Ovary (tissue), 9 donors: ENCODE measurements around the gene PAFAH1B1. TPM values are rescaled to one million over a fixed set of nuclear protein-coding genes. Genes with fewer than 3 reads are reported as not detected.
"Not testable (repeated sequence)": the region's sequence is repeated elsewhere in the genome, so short reads cannot be mapped to it uniquely, and the experiment has no call there.

ENCODE experiments used
- DNase-seq, 5 donors: peaks; one replicate each; pipeline ENCODE4 v3.0.0-alpha.2; 2019 to 2020
- H3K27ac ChIP-seq, 2 donors: fragments of 200-600 bp; one replicate each; pipeline versions ENCODE4 v1.5.1 to v1.8.0; 2019 to 2022
- H3K27me3 ChIP-seq: fragments of 200-600 bp; one replicate; pipeline ENCODE4 v1.8.0; 2022
- H3K36me3 ChIP-seq: fragments of 200-600 bp; sonication (generic); one replicate; pipeline ENCODE4 v1.5.1; 2019
- H3K4me1 ChIP-seq: one replicate; pipeline ENCODE4 v1.8.1; 2013; ENCODE audit warnings: mild to moderate bottlenecking, moderate library complexity; ENCODE audit not compliant: insufficient read depth
- H3K4me3 ChIP-seq: fragments of 200-600 bp; sonication (generic); one replicate; pipeline ENCODE4 v1.5.1; 2017
- H3K9me3 ChIP-seq, 2 donors: fragments of 200-600 bp in 1 of 2; sonication (generic) in 1 of 2; one replicate each; pipeline versions ENCODE4 v1.5.1 to v1.8.1; 2013 to 2019; ENCODE audit warnings: mild to moderate bottlenecking in 1 of 2, moderate library complexity in 1 of 2
- CTCF ChIP-seq, 3 donors: fragments of 450-650 bp in 2 of 3; fragments of 200-600 bp in 1 of 3; IDR thresholded peaks; one replicate each; pipeline versions ENCODE4 v1.5.1 to v1.8.0; 2016 to 2022; ENCODE audit warnings: antibody characterized with exemption in 3 of 3, mild to moderate bottlenecking in 1 of 3
- EP300 ChIP-seq: sonication (generic); formaldehyde crosslinking; IDR thresholded peaks from one replicate; pipeline ENCODE4 v1.6.1; 2017; ENCODE audit warnings: antibody characterized with exemption
- POLR2A ChIP-seq: fragments of 450-650 bp; IDR thresholded peaks from one replicate; pipeline ENCODE4 v1.6.1; 2017; ENCODE audit warnings: antibody characterized with exemption, mild to moderate bottlenecking, moderate library complexity
- WGBS, 3 donors: extraction: QIAGEN DNeasy Blood & Tissue Kit in 1 of 3; methylation state at CpG; one replicate each; pipeline versions ENCODE4 v1.1.5 to v1.1.7; 2013 to 2017; 5-methylcytosine and 5-hydroxymethylcytosine counted together
- intact Hi-C, 4 donors: fragments of 100-400 bp; cut with DNase I; formaldehyde crosslinking; loops; one replicate each; pipeline versions ENCODE4 v1.11.0 to v1.15.1; 2022 to 2023
- polyA plus RNA-seq, 2 donors: library from polyadenylated mRNA; stranded (reverse); fragments of 200-250 nt in 1 of 2; fragments of 350-450 nt in 1 of 2; fragmentation: Illumina TruSeq in 1 of 2; extraction: RNeasy Lipid Tissue Mini Kit (QIAGEN cat#74804) in 1 of 2; gene quantifications; one replicate each; pipeline ENCODE4 v1.2.3, GENCODE V29; 2013 to 2014
- total RNA-seq, 7 donors: library from RNA; depleted of rRNA in 2 of 7; stranded (reverse); fragments of >200 nt in 2 of 7; fragmentation: NEBNext Ultra II Directional in 3 of 7; extraction: Animal tissue kit (Norgen Biotek cat#: 25700) in 3 of 7; gene quantifications; one replicate each; pipeline versions ENCODE4 v1.1.0 to v1.2.4, GENCODE V29; 2016 to 2023
- donor health status: DM: no; HTN: no; CAD: no; lungs with moderate emphysema.
- donor health status: DM: no; HTN: no; CAD: no.
- donor health status: Bipolar disorder and iron deficiency.
- donor health status: DM: yes; HTN: yes; CAD: no.
- donor health status: DM: no; HTN: no; CAD: no.
- donor health status: DM: yes; HTN: yes; CAD: no.

The PAFAH1B1 gene
- total and polyA plus RNA-seq, 9 donors = 36.5 to 125 (median 99.0) TPM

GRCh38 chr17:2615882-2616281 lies 22.4 kb downstream of the PAFAH1B1 start:
- Histone ChIP-seq H3K4me3 (no peak overlapping the region), H3K36me3 (no peaks in the 10 kb centered on the region), H3K27me3 (no peaks in the 10 kb centered on the region), H3K9me3 (no peaks in the 10 kb centered on the region), H3K4me1 (peaks cover 3% of the 10 kb centered on the region), H3K27ac (no peak overlapping the region)
- intact Hi-C loops = no loop called here
- WGBS, 3 donors = 88 to 91% (median 89%) methylated on average over 4 of the region's 4 CpGs
- DNase-seq = no peak
- no peak for TF ChIP-seq POLR2A
- TF ChIP-seq CTCF (IDR thresholded peaks at IDR 0.05) = no peak
- TF ChIP-seq EP300 = no peak

- Histone ChIP-seq H3K27me3 (no peaks in the 10 kb centered on the region), H3K4me3 (no peak overlapping the region), H3K9me3 (no peaks in the 10 kb centered on the region), H3K4me1 (peaks cover 6% of the 10 kb centered on the region), H3K36me3 (no peaks in the 10 kb centered on the region), H3K27ac (no peak overlapping the region)
- WGBS, 3 donors = 87 to 92% (median 91%) methylated on average over 3 of the region's 3 CpGs
- TF ChIP-seq CTCF (IDR thresholded peaks at IDR 0.05) (no peak), POLR2A (no peak), EP300 (no peak)
- no peak for DNase-seq
- intact Hi-C loops = no loop called here
Measured at GRCh38 chr17:2621241-2621640, 27.8 kb downstream of the PAFAH1B1 start.

GRCh38 chr17:2621951-2622405 lies 28.5 kb downstream of the PAFAH1B1 start:
- not testable (repeated sequence) for H3K27ac ChIP-seq, H3K4me1 ChIP-seq

GRCh38 chr17:2622721-2623301 lies 29.4 kb downstream of the PAFAH1B1 start:
- H3K27me3 ChIP-seq, H3K4me3 ChIP-seq, H3K27ac ChIP-seq, DNase-seq, H3K9me3 ChIP-seq, H3K4me1 ChIP-seq, intact Hi-C loops, H3K36me3 ChIP-seq: not testable (repeated sequence)
- WGBS, 3 donors = 92 to 98% (median 95%) methylated on average over 4 of the region's 4 CpGs

More at GRCh38 chr17:2621951-2622405, 28.5 kb downstream of the PAFAH1B1 start:
- DNase-seq, H3K9me3 ChIP-seq, intact Hi-C loops, H3K4me3 ChIP-seq, H3K27me3 ChIP-seq, H3K36me3 ChIP-seq: not testable (repeated sequence)
- WGBS, 3 donors = 77 to 87% (median 87%) methylated on average over 4 of the region's 4 CpGs

GRCh38 chr17:2624292-2624731 lies 30.9 kb downstream of the PAFAH1B1 start:
- no peaks in the 10 kb centered on the region for H3K27me3 ChIP-seq
- TF ChIP-seq EP300 (no peak), POLR2A (no peak), CTCF (IDR thresholded peaks at IDR 0.05) (no peak)
- no peaks in the 10 kb centered on the region for H3K36me3 ChIP-seq
- H3K4me1 ChIP-seq = peaks cover 3% of the 10 kb centered on the region
- no peak overlapping the region for H3K4me3 ChIP-seq
- 83 to 87% (median 86%) methylated on average over 10 of the region's 10 CpGs for whole genome bisulfite sequencing, 3 donors
- intact Hi-C loops = no loop called here
- DNase-seq = no peak
- H3K9me3 ChIP-seq = no peaks in the 10 kb centered on the region
- no peak overlapping the region for H3K27ac ChIP-seq

GRCh38 chr17:2626626-2627219 lies 33.3 kb downstream of the PAFAH1B1 start:
- DNase-seq, H3K27me3 ChIP-seq, H3K9me3 ChIP-seq, H3K4me3 ChIP-seq, H3K36me3 ChIP-seq, intact Hi-C loops, H3K27ac ChIP-seq, H3K4me1 ChIP-seq: not testable (repeated sequence)
- WGBS, 3 donors = 96 to 97% (median 96%) methylated on average over 7 of the region's 7 CpGs

GRCh38 chr17:2628922-2629321 lies 35.5 kb downstream of the PAFAH1B1 start:
- WGBS, 3 donors = 91 to 94% (median 92%) methylated on average over 2 of the region's 2 CpGs
- H3K4me3 ChIP-seq, intact Hi-C loops, DNase-seq, H3K36me3 ChIP-seq, H3K9me3 ChIP-seq, H3K27me3 ChIP-seq, H3K4me1 ChIP-seq, H3K27ac ChIP-seq: not testable (repeated sequence)
